Measurements from ENCODE around the gene PCDHA1. TPM values are rescaled to one million over a fixed set of nuclear protein-coding genes. Genes with fewer than 3 reads are reported as not detected.
A peak's percentile ranks its signal among the peaks of the same experiment; 100 is the strongest.

The PCDHA1 gene
- total RNA-seq, 1 donor from 2014 or later, result not detected

- no peak overlapping the region for H3K4me3 Mint-ChIP-seq (ENCODE audit: low read depth)
- H3K4me1 Mint-ChIP-seq (ENCODE audit: low read depth), result peaks cover 14% of the 10 kb centered on the region
- H3K9me3 Mint-ChIP-seq (ENCODE audit: low read depth), result no peaks in the 10 kb centered on the region
- TF ChIP-seq CTCF (IDR thresholded peaks at IDR 0.05; ENCODE audit: unreplicated experiment), result no peak
- H3K36me3 Mint-ChIP-seq (ENCODE audit: insufficient read depth), result peaks cover 8% of the 10 kb centered on the region
- no peak overlapping the region for H3K27ac Mint-ChIP-seq
- no peak for DNase-seq (ENCODE audit: low spot score, unreplicated experiment)
- H3K27me3 Mint-ChIP-seq, result no peaks in the 10 kb centered on the region
Measured at GRCh38 chr5:141003031-141003430, 217.1 kb downstream of the PCDHA1 start.

- Mint-ChIP-seq H3K4me3 (ENCODE audit: low read depth) (no peak overlapping the region), H3K9me3 (ENCODE audit: low read depth) (no peaks in the 10 kb centered on the region), H3K4me1 (ENCODE audit: low read depth) (peaks cover 14% of the 10 kb centered on the region), H3K27me3 (no peaks in the 10 kb centered on the region), H3K36me3 (ENCODE audit: insufficient read depth) (peaks cover 8% of the 10 kb centered on the region), H3K27ac (peak overlapping the region; percentile 53)
- TF ChIP-seq CTCF (IDR thresholded peaks at IDR 0.05; ENCODE audit: unreplicated experiment), result no peak
- no peak for DNase-seq (ENCODE audit: low spot score, unreplicated experiment)
Measured at GRCh38 chr5:141003791-141004611, 218.1 kb downstream of the PCDHA1 start.

- H3K4me1 Mint-ChIP-seq (ENCODE audit: low read depth), result peaks cover 5% of the 10 kb centered on the region
- no peak overlapping the region for H3K4me3 Mint-ChIP-seq (ENCODE audit: low read depth)
- DNase-seq (ENCODE audit: low spot score, unreplicated experiment), result no peak
- H3K27me3 Mint-ChIP-seq, result no peaks in the 10 kb centered on the region
- peaks cover 18% of the 10 kb centered on the region for H3K36me3 Mint-ChIP-seq (ENCODE audit: insufficient read depth)
- TF ChIP-seq CTCF (IDR thresholded peaks at IDR 0.05; ENCODE audit: unreplicated experiment), result no peak
- H3K9me3 Mint-ChIP-seq (ENCODE audit: low read depth), result no peaks in the 10 kb centered on the region
- no peak overlapping the region for H3K27ac Mint-ChIP-seq
Measured at GRCh38 chr5:141007791-141008190, 221.9 kb downstream of the PCDHA1 start.

GRCh38 chr5:141010047-141010793, 224.3 kb downstream of the PCDHA1 start:
- no peak overlapping the region for H3K4me3 Mint-ChIP-seq (ENCODE audit: low read depth)
- H3K27ac Mint-ChIP-seq, result peak overlapping the region; percentile 10
- no peak for TF ChIP-seq CTCF (IDR thresholded peaks at IDR 0.05; ENCODE audit: unreplicated experiment)
- DNase-seq (ENCODE audit: low spot score, unreplicated experiment), result no peak
- H3K9me3 Mint-ChIP-seq (ENCODE audit: low read depth), result no peaks in the 10 kb centered on the region
- H3K27me3 Mint-ChIP-seq, result no peaks in the 10 kb centered on the region
- peaks cover 19% of the 10 kb centered on the region for H3K36me3 Mint-ChIP-seq (ENCODE audit: insufficient read depth)
- H3K4me1 Mint-ChIP-seq (ENCODE audit: low read depth), result no peaks in the 10 kb centered on the region

- Mint-ChIP-seq H3K27ac (no peak overlapping the region), H3K36me3 (ENCODE audit: insufficient read depth) (peaks cover 2% of the 10 kb centered on the region), H3K4me1 (ENCODE audit: low read depth) (no peaks in the 10 kb centered on the region), H3K4me3 (ENCODE audit: low read depth) (no peak overlapping the region), H3K27me3 (no peaks in the 10 kb centered on the region), H3K9me3 (ENCODE audit: low read depth) (no peaks in the 10 kb centered on the region)
- no peak for TF ChIP-seq CTCF (IDR thresholded peaks at IDR 0.05; ENCODE audit: unreplicated experiment)
- DNase-seq (ENCODE audit: low spot score, unreplicated experiment), result no peak
Measured at GRCh38 chr5:141017943-141018342, 232.0 kb downstream of the PCDHA1 start.
